H9 (cell line): ENCODE data around the gene TSPYL6. TPM values are rescaled to one million over a fixed set of nuclear protein-coding genes. Genes with fewer than 3 reads are reported as not detected.

Experiments used
- DNase-seq: peaks from one replicate; pipeline ENCODE4 v3.0.0-alpha.2; 2017
- H2AFZ ChIP-seq: one replicate; pipeline ENCODE4 v1.6.1; 2013; ENCODE audit warnings: mild to moderate bottlenecking, low read length, control low read depth, moderate library complexity
- H2AK5ac ChIP-seq: 2 replicates; pipeline ENCODE4 v1.6.1; 2013; ENCODE audit warnings: low read length, control low read depth, mixed read lengths; ENCODE audit not compliant: insufficient read length
- H2BK120ac ChIP-seq: one replicate; pipeline ENCODE4 v1.6.1; 2013; ENCODE audit warnings: low read depth, mild to moderate bottlenecking, low read length, control low read depth, inconsistent platforms; ENCODE audit not compliant: poor library complexity, severe bottlenecking
- H2BK12ac ChIP-seq: 2 replicates; pipeline ENCODE4 v1.6.1; 2013; ENCODE audit warnings: low read length, control low read depth, mixed read lengths, low read depth; ENCODE audit not compliant: insufficient read length
- H2BK15ac ChIP-seq: 2 replicates; pipeline ENCODE4 v1.6.1; 2013; ENCODE audit warnings: low read depth, low read length, control low read depth
- H2BK20ac ChIP-seq: one replicate; pipeline ENCODE4 v1.6.1; 2013; ENCODE audit warnings: low read depth, mild to moderate bottlenecking, low read length, control low read depth, inconsistent platforms; ENCODE audit not compliant: poor library complexity, severe bottlenecking
- H2BK5ac ChIP-seq: 2 replicates; pipeline ENCODE4 v1.6.1; 2013; ENCODE audit warnings: low read length, control low read depth, mixed read lengths; ENCODE audit not compliant: insufficient read length
- H3K14ac ChIP-seq: 2 replicates; pipeline ENCODE4 v1.6.1; 2013; ENCODE audit warnings: low read length, control low read depth; ENCODE audit not compliant: insufficient read depth
- H3K18ac ChIP-seq: 2 replicates; pipeline ENCODE4 v1.6.1; 2013; ENCODE audit warnings: low read depth, mild to moderate bottlenecking, mixed read lengths, low read length, control low read depth; ENCODE audit not compliant: insufficient read length
- H3K23ac ChIP-seq: 2 replicates; pipeline ENCODE4 v1.6.1; 2013; ENCODE audit warnings: low read length, control low read depth, mixed read lengths, low read depth; ENCODE audit not compliant: insufficient read length
- H3K23me2 ChIP-seq: 2 replicates; pipeline ENCODE4 v1.6.1; 2013; ENCODE audit warnings: low read depth, mild to moderate bottlenecking, mixed read lengths, low read length, control low read depth; ENCODE audit not compliant: insufficient read length, poor library complexity, severe bottlenecking
- H3K27ac ChIP-seq: 2 replicates; pipeline ENCODE4 v1.5.1; 2013; ENCODE audit warnings: low read length, control low read depth, mixed read lengths, low read depth; ENCODE audit not compliant: insufficient read length
- H3K27me3 ChIP-seq: 2 replicates; pipeline ENCODE4 v1.6.1; 2013; ENCODE audit warnings: low read length, control low read depth, inconsistent platforms; ENCODE audit not compliant: insufficient read depth
- H3K4ac ChIP-seq: 2 replicates; pipeline ENCODE4 v1.6.1; 2013; ENCODE audit warnings: low read depth, mild to moderate bottlenecking, control low read depth, inconsistent platforms, low read length, moderate library complexity
- H3K4me1 ChIP-seq: 2 replicates; pipeline ENCODE4 v1.6.1; 2013; ENCODE audit warnings: low read length, control low read depth, inconsistent platforms; ENCODE audit not compliant: insufficient read depth
- H3K4me2 ChIP-seq: 2 replicates; pipeline ENCODE4 v1.6.1; 2013; ENCODE audit warnings: low read length, control low read depth, mixed read lengths; ENCODE audit not compliant: insufficient read length, insufficient read depth
- H3K56ac ChIP-seq: 2 replicates; pipeline ENCODE4 v1.6.1; 2013; ENCODE audit warnings: low read depth, mild to moderate bottlenecking, mixed read lengths, low read length, control low read depth; ENCODE audit not compliant: insufficient read length
- H3K79me1 ChIP-seq: 2 replicates; pipeline ENCODE4 v1.6.1; 2013; ENCODE audit warnings: low read depth, mild to moderate bottlenecking, moderate library complexity, low read length, control low read depth, inconsistent platforms; ENCODE audit not compliant: insufficient read depth, poor library complexity, severe bottlenecking
- H3K79me2 ChIP-seq: 2 replicates; pipeline ENCODE4 v1.6.1; 2013; ENCODE audit warnings: low read length, control low read depth, inconsistent platforms; ENCODE audit not compliant: insufficient read depth
- H3K9ac ChIP-seq: 2 replicates; pipeline ENCODE4 v1.6.1; 2013; ENCODE audit warnings: low read length, control low read depth, mixed read lengths; ENCODE audit not compliant: insufficient read length; ENCODE audit errors: extremely low read depth
- H3K9me3 ChIP-seq: one replicate; pipeline ENCODE4 v1.6.1; 2013; ENCODE audit warnings: low read depth, low read length, inconsistent platforms; ENCODE audit not compliant: control insufficient read depth
- H3T11ph ChIP-seq: one replicate; pipeline ENCODE4 v1.6.1; 2013; ENCODE audit warnings: mild to moderate bottlenecking, low read length, control low read depth, inconsistent platforms
- H4K20me1 ChIP-seq: one replicate; pipeline ENCODE4 v1.6.1; 2013; ENCODE audit not compliant: control insufficient read depth, insufficient read length, insufficient read depth
- H4K5ac ChIP-seq: 2 replicates; pipeline ENCODE4 v1.6.1; 2013; ENCODE audit warnings: low read depth, mild to moderate bottlenecking, mixed read lengths, low read length, control low read depth; ENCODE audit not compliant: insufficient read length
- H4K8ac ChIP-seq: replicated peaks from 2 replicates; pipeline ENCODE4 v1.6.1; 2013; ENCODE audit warnings: low read length, control low read depth, mixed read lengths, low read depth; ENCODE audit not compliant: insufficient read length
- H4K91ac ChIP-seq: 2 replicates; pipeline ENCODE4 v1.6.1; 2013; ENCODE audit warnings: low read depth, mild to moderate bottlenecking, moderate library complexity, mixed read lengths, low read length, control low read depth; ENCODE audit not compliant: insufficient read length
- H3K27ac Mint-ChIP-seq, 3 experiments: 2 replicates in 2 of 3; 3 replicates in 1 of 3; pipeline ENCODE4 v1.8.0; 2020 to 2021; ENCODE audit warnings: mixed read lengths in 3 of 3, mild to moderate bottlenecking in 1 of 3, moderate library complexity in 1 of 3
- H3K27me3 Mint-ChIP-seq: 2 replicates; pipeline ENCODE4 v1.8.0; 2021; ENCODE audit warnings: low read depth, mild to moderate bottlenecking, moderate library complexity, mixed read lengths
- H3K36me3 Mint-ChIP-seq, 3 experiments: 2 replicates in 2 of 3; 3 replicates in 1 of 3; pipeline ENCODE4 v1.8.0; 2020 to 2021; ENCODE audit warnings: low read depth in 3 of 3, mixed read lengths in 3 of 3; ENCODE audit not compliant: insufficient read depth in 1 of 3
- H3K4me1 Mint-ChIP-seq, 2 experiments: 2 replicates each; pipeline ENCODE4 v1.8.0; 2020; ENCODE audit warnings: mixed read lengths in 2 of 2
- H3K4me3 Mint-ChIP-seq, 2 experiments: 2 replicates in 1 of 2; 3 replicates in 1 of 2; pipeline ENCODE4 v1.8.0; 2020 to 2021; ENCODE audit warnings: mild to moderate bottlenecking in 2 of 2, mixed read lengths in 2 of 2, moderate library complexity in 1 of 2
- H3K9me3 Mint-ChIP-seq, 2 experiments: 2 replicates in 1 of 2; 3 replicates in 1 of 2; pipeline ENCODE4 v1.8.0; 2020; ENCODE audit warnings: mild to moderate bottlenecking in 2 of 2, mixed read lengths in 2 of 2, moderate library complexity in 1 of 2
- CTCF ChIP-seq: fragments of 200-600 bp; sonication (generic); conservative IDR thresholded peaks from 3 replicates; pipeline ENCODE4 v1.8.0; 2021; ENCODE audit warnings: antibody characterized with exemption, mild to moderate bottlenecking
- WGBS: extraction: QIAGEN DNeasy Blood & Tissue Kit; methylation state at CpG from one replicate; pipeline ENCODE4 v1.1.7; 2013; ENCODE audit warnings: missing lambda C conversion rate, low lambda C conversion rate, mixed read lengths; ENCODE audit not compliant: insufficient read length; ENCODE audit errors: extremely low coverage; 5-methylcytosine and 5-hydroxymethylcytosine counted together
- total RNA-seq: library from RNA; stranded (reverse); gene quantifications from 2 replicates; pipeline ENCODE4 v1.2.1, GENCODE V29; 2021

The TSPYL6 gene
- total RNA-seq, 1 experiment from 2014 or later, result not detected

GRCh38 chr2:54208364-54209240, 47.4 kb downstream of the TSPYL6 start:
- Mint-ChIP-seq H3K27me3 (no peaks in the 10 kb centered on the region), H3K27ac (no peak overlapping the region), H3K4me1 (peaks cover 3 to 4% of the 10 kb centered on the region in 2 experiments; a peak in 1 of 4 replicates), H3K9me3 (no peaks in the 10 kb centered on the region; a peak in 1 of 5 replicates), H3K36me3 (no peaks in the 10 kb centered on the region), H3K4me3 (no peak overlapping the region)
- no peak for DNase-seq
- H3K9ac ChIP-seq, result no peak overlapping the region
- no peaks in the 10 kb centered on the region for H4K20me1 ChIP-seq
- H3K18ac ChIP-seq, result no peak overlapping the region
- H3K79me1 ChIP-seq, result no peaks in the 10 kb centered on the region
- H2BK12ac ChIP-seq, result no peak overlapping the region
- no peak for TF ChIP-seq CTCF
- H3K4ac ChIP-seq, result no peak overlapping the region
- H4K91ac ChIP-seq, result no peak overlapping the region
- no peaks in the 10 kb centered on the region for H3K9me3 ChIP-seq
- no peak overlapping the region for H2BK120ac ChIP-seq
- no peak overlapping the region for H3K4me2 ChIP-seq
- H3K79me2 ChIP-seq, result no peaks in the 10 kb centered on the region
- H3K14ac ChIP-seq, result no peak overlapping the region
- no peak overlapping the region for H3K27ac ChIP-seq
- no peak overlapping the region for H2AFZ ChIP-seq
- H3K23ac ChIP-seq, result no peak overlapping the region
- WGBS, result no CpG with 5 or more reads among the region's 1 CpG
- no peak overlapping the region for H3K56ac ChIP-seq
- H3K23me2 ChIP-seq, result no peaks in the 10 kb centered on the region
- H2BK15ac ChIP-seq, result no peak overlapping the region
- no peak overlapping the region for H4K8ac ChIP-seq
- H3K27me3 ChIP-seq, result no peaks in the 10 kb centered on the region
- H3T11ph ChIP-seq, result no peak overlapping the region
- H2BK20ac ChIP-seq, result no peak overlapping the region
- H4K5ac ChIP-seq, result no peak overlapping the region
- no peak overlapping the region for H2BK5ac ChIP-seq
- no peaks in the 10 kb centered on the region; the same call in 1 of the 2 replicates for H3K4me1 ChIP-seq
- H2AK5ac ChIP-seq, result no peak overlapping the region
